Pancreas (tissue), 10 donors: ENCODE measurements around the gene CPED1. TPM values are rescaled to one million over a fixed set of nuclear protein-coding genes. Genes with fewer than 3 reads are reported as not detected.

Source experiments
- ATAC-seq, 4 donors: fragments of 200-7000 bp; cut with Tn5 transposase; one replicate each; pipeline versions ENCODE4 v1.8.0 to v1.9.1; 2020; ENCODE audit warnings: mild to moderate bottlenecking in 4 of 4, moderate library complexity in 4 of 4
- DNase-seq, 6 donors: peaks; one replicate each; pipeline ENCODE4 v3.0.0-alpha.2; 2020
- FAIRE-seq: peaks from 2 replicates; lab custom pipeline; 2012; peaks lifted over from hg19 to GRCh38; lab: Jason Lieb, UNC
- H3K27ac ChIP-seq, 4 donors: fragments of 200-600 bp; sonication (generic); 1 replicate in 3 of 4; 2 replicates in 1 of 4; pipeline versions ENCODE4 v1.5.0 to v1.8.0; 2020
- H3K27me3 ChIP-seq, 4 donors: fragments of 200-600 bp; one replicate each; pipeline ENCODE4 v1.8.0; 2021
- H3K36me3 ChIP-seq, 3 donors: fragments of 200-600 bp; sonication (generic) in 1 of 3; one replicate each; pipeline versions ENCODE4 v1.5.0 to v1.8.0; 2020 to 2021
- H3K4me1 ChIP-seq, 3 donors: fragments of 200-600 bp; one replicate each; pipeline ENCODE4 v1.8.0; 2021
- H3K4me3 ChIP-seq, 4 donors: fragments of 200-600 bp; sonication (generic) in 2 of 4; one replicate each; pipeline versions ENCODE4 v1.5.0 to v1.8.0; 2020 to 2021
- H3K9me3 ChIP-seq, 4 donors: fragments of 200-600 bp; one replicate each; pipeline ENCODE4 v1.8.0; 2021
- CTCF ChIP-seq, 4 donors: fragments of 200-600 bp; sonication (generic) in 3 of 4; IDR thresholded peaks; one replicate each; pipeline versions ENCODE4 v1.5.0 to v1.8.0; 2021; ENCODE audit warnings: antibody characterized with exemption in 4 of 4
- WGBS, 2 donors: extraction: QIAGEN DNeasy Blood & Tissue Kit; methylation state at CpG; one replicate each; pipeline ENCODE4 v1.1.7; 2013; 5-methylcytosine and 5-hydroxymethylcytosine counted together
- intact Hi-C, 3 donors: fragments of 100-400 bp; cut with DNase I; formaldehyde crosslinking; loops; one replicate each; pipeline versions ENCODE4 v1.11.1 to v1.14.2; 2022
- polyA plus RNA-seq, 2 donors: library from polyadenylated mRNA; stranded (reverse); fragments of 200-250 nt; gene quantifications; one replicate each; pipeline ENCODE4 v1.2.3, GENCODE V29; 2013
- total RNA-seq, 6 donors: library from RNA; stranded (reverse); fragmentation: NEBNext Ultra II Directional in 4 of 6; extraction: Animal tissue kit (Norgen Biotek cat#: 25700) in 4 of 6; gene quantifications; one replicate each; pipeline versions ENCODE4 v1.2.1 to v1.2.4, GENCODE V29; 2021 to 2023
- donor health status: healthy with polysubstance abuse.
- donor health status: DM: no; HTN: no; CAD: no; lungs with moderate emphysema.
- donor health status: DM: no; HTN: no; CAD: no.
- donor health status: control.
- donor health status: control.
- donor health status: Bipolar disorder and iron deficiency.
- donor health status: DM: yes; HTN: yes; CAD: no.
- donor health status: DM: no; HTN: no; CAD: no.
- donor health status: DM: no; HTN: no; CAD: no.
- donor health status: DM: yes; HTN: yes; CAD: no.

The CPED1 gene
- total and polyA plus RNA-seq, 8 donors: 0.57 to 6.1 (median 1.3) TPM

GRCh38 chr7:121279060-121279620 lies 290.6 kb downstream of the CPED1 start:
- Histone ChIP-seq H3K4me3 (no peak overlapping the region), H3K4me1 (peaks cover 0 to 4% (median 0%) of the 10 kb centered on the region in 3 donors), H3K36me3 (no peaks in the 10 kb centered on the region), H3K9me3 (no peaks in the 10 kb centered on the region), H3K27ac (no peak overlapping the region), H3K27me3 (no peaks in the 10 kb centered on the region)
- no peak for DNase-seq
- ATAC-seq: no peak
- intact Hi-C loops: no loop called here
- no peak for FAIRE-seq
- no peak for TF ChIP-seq CTCF (IDR thresholded peaks at IDR 0.05)
- WGBS, 2 donors: 74 to 84% methylated on average over 2 of the region's 2 CpGs

GRCh38 chr7:121279822-121280221 lies 291.3 kb downstream of the CPED1 start:
- peaks cover 0 to 4% (median 0%) of the 10 kb centered on the region in 3 donors for H3K4me1 ChIP-seq

DNA sequence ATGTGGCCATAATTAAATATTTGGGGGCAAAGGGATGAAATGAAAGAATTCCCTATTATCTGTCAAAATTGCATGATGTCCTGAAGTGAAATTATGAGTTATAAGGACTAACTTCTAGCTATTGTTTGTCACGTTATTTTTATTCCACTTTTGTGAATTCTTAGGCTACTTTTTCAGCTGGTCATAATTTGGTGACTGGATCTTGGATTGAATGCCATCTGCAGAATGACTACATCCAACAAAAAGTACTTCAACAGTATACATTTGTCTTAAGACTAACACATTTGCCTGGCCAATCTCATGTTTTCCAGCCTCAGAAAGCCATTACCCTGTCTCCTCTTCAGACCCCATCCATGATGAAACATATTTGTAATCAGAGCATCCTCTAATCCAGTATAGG lies 292.1 kb downstream of the CPED1 start:
- intact Hi-C loops: no loop called here
- ATAC-seq: no peak
- H3K27ac ChIP-seq: no peak overlapping the region

More at GRCh38 chr7:121279822-121280221, 291.3 kb downstream of the CPED1 start:
- no peak for ATAC-seq
- no peaks in the 10 kb centered on the region for H3K36me3 ChIP-seq
- H3K27me3 ChIP-seq: no peaks in the 10 kb centered on the region
- FAIRE-seq: no peak
- H3K9me3 ChIP-seq: no peaks in the 10 kb centered on the region
- no peak overlapping the region for H3K27ac ChIP-seq
- intact Hi-C loops: no loop called here
- DNase-seq: no peak
- H3K4me3 ChIP-seq: no peak overlapping the region
- whole genome bisulfite sequencing, 2 donors: 73 to 84% methylated on average over 4 of the region's 4 CpGs
- no peak for TF ChIP-seq CTCF (IDR thresholded peaks at IDR 0.05)

DNA sequence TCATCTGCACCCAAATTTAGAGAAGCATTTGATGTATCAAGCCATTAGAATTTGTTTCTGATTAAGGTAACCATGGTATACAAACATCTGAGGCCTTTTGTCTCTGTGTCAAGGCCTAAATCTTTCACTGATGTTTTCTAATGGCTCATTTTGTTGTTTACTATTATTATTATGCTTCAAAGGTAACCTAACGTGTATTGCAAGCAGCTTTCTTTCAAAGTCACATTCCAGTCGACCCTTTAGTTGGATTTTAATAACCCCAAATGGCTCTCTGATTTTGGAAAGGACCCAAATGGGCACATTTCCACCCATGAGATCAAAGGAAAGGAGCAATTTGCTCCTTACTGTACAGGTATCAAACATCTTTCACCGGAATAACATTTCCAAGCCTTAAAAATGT lies 293.6 kb downstream of the CPED1 start:
- Histone ChIP-seq H3K4me3 (no peak overlapping the region), H3K9me3 (no peaks in the 10 kb centered on the region), H3K4me1 (no peaks in the 10 kb centered on the region), H3K36me3 (no peaks in the 10 kb centered on the region), H3K27ac (no peak overlapping the region), H3K27me3 (no peaks in the 10 kb centered on the region)
- FAIRE-seq (no peak), ATAC-seq (no peak), DNase-seq (no peak)
- intact Hi-C loops: no loop called here
- no peak for TF ChIP-seq CTCF (IDR thresholded peaks at IDR 0.05)
- WGBS, 2 donors: 53 to 54% methylated on average over 3 of the region's 3 CpGs

More for the DNA sequence above, 292.1 kb downstream of the CPED1 start:
- 75 to 84% methylated on average over 1 of the region's 1 CpG for WGBS, 2 donors
- DNase-seq (no peak), FAIRE-seq (no peak)
- Histone ChIP-seq H3K27me3 (no peaks in the 10 kb centered on the region), H3K36me3 (no peaks in the 10 kb centered on the region), H3K4me3 (no peak overlapping the region), H3K4me1 (peaks cover 0 to 1% (median 0%) of the 10 kb centered on the region in 3 donors), H3K9me3 (no peaks in the 10 kb centered on the region)
- no peak for TF ChIP-seq CTCF (IDR thresholded peaks at IDR 0.05)

GRCh38 chr7:121285066-121285667 lies 296.7 kb downstream of the CPED1 start:
- Histone ChIP-seq H3K4me3 (no peak overlapping the region), H3K36me3 (no peaks in the 10 kb centered on the region), H3K27me3 (no peaks in the 10 kb centered on the region), H3K9me3 (no peaks in the 10 kb centered on the region), H3K27ac (no peak overlapping the region), H3K4me1 (no peaks in the 10 kb centered on the region)
- no peak for TF ChIP-seq CTCF (IDR thresholded peaks at IDR 0.05)
- no peak for DNase-seq
- intact Hi-C loops: no loop called here
- FAIRE-seq: no peak
- WGBS, 2 donors: 89 to 91% methylated on average over 1 of the region's 1 CpG
- ATAC-seq: no peak
